Measurements from ENCODE around the gene TOM1L1.

TOM1L1 gene

GRCh38 chr17:54990118-54990517, 89.5 kb downstream of the TOM1L1 start:
- Histone ChIP-seq H3K9ac (ENCODE audit: low read length) (no peak overlapping the region), H3K36me3 (ENCODE audit: control insufficient read depth, insufficient read depth, low read length) (peaks cover 4% of the 10 kb centered on the region; the same call in 1 of the 2 replicates), H3K9me3 (ENCODE audit: control insufficient read depth, insufficient read depth, low read depth, low read length) (no peaks in the 10 kb centered on the region), H3K4me1 (ENCODE audit: control insufficient read depth, insufficient read depth, low read length) (no peaks in the 10 kb centered on the region), H3K27me3 (ENCODE audit: control insufficient read depth, insufficient read depth, low read length) (no peaks in the 10 kb centered on the region), H3K27ac (ENCODE audit: low read depth, low read length) (no peak overlapping the region), H3K4me3 (ENCODE audit: low read depth, low read length) (no peak overlapping the region)

- no peak overlapping the region for H3K4me3 ChIP-seq (ENCODE audit: low read depth, low read length)
- H3K36me3 ChIP-seq (ENCODE audit: control insufficient read depth, insufficient read depth, low read length) = peaks cover 4% of the 10 kb centered on the region; the same call in 1 of the 2 replicates
- no peaks in the 10 kb centered on the region for H3K9me3 ChIP-seq (ENCODE audit: control insufficient read depth, insufficient read depth, low read depth, low read length)
- H3K27ac ChIP-seq (ENCODE audit: low read depth, low read length) = no peak overlapping the region
- H3K27me3 ChIP-seq (ENCODE audit: control insufficient read depth, insufficient read depth, low read length) = no peaks in the 10 kb centered on the region
- H3K4me1 ChIP-seq (ENCODE audit: control insufficient read depth, insufficient read depth, low read length) = no peaks in the 10 kb centered on the region
- H3K9ac ChIP-seq (ENCODE audit: low read length) = no peak overlapping the region
Measured at GRCh38 chr17:54991567-54991966, 90.9 kb downstream of the TOM1L1 start.

- H3K27ac ChIP-seq (ENCODE audit: low read depth, low read length) = no peak overlapping the region
- no peaks in the 10 kb centered on the region for H3K27me3 ChIP-seq (ENCODE audit: control insufficient read depth, insufficient read depth, low read length)
- no peaks in the 10 kb centered on the region for H3K4me1 ChIP-seq (ENCODE audit: control insufficient read depth, insufficient read depth, low read length)
- no peaks in the 10 kb centered on the region for H3K9me3 ChIP-seq (ENCODE audit: control insufficient read depth, insufficient read depth, low read depth, low read length)
- no peak overlapping the region for H3K4me3 ChIP-seq (ENCODE audit: low read depth, low read length)
- H3K9ac ChIP-seq (ENCODE audit: low read length) = no peak overlapping the region
- H3K36me3 ChIP-seq (ENCODE audit: control insufficient read depth, insufficient read depth, low read length) = peaks cover 4% of the 10 kb centered on the region; the same call in 1 of the 2 replicates
Measured at GRCh38 chr17:54992797-54993639, 92.4 kb downstream of the TOM1L1 start.

- no peaks in the 10 kb centered on the region for H3K9me3 ChIP-seq (ENCODE audit: control insufficient read depth, insufficient read depth, low read depth, low read length)
- no peaks in the 10 kb centered on the region for H3K27me3 ChIP-seq (ENCODE audit: control insufficient read depth, insufficient read depth, low read length)
- H3K27ac ChIP-seq (ENCODE audit: low read depth, low read length) = no peak overlapping the region
- H3K4me1 ChIP-seq (ENCODE audit: control insufficient read depth, insufficient read depth, low read length) = no peaks in the 10 kb centered on the region
- H3K36me3 ChIP-seq (ENCODE audit: control insufficient read depth, insufficient read depth, low read length) = peaks cover 7% of the 10 kb centered on the region; the same call in 1 of the 2 replicates
- H3K4me3 ChIP-seq (ENCODE audit: low read depth, low read length) = no peak overlapping the region
- H3K9ac ChIP-seq (ENCODE audit: low read length) = no peak overlapping the region
Measured at GRCh38 chr17:54996441-54996840, 95.8 kb downstream of the TOM1L1 start.

- no peak overlapping the region for H3K4me3 ChIP-seq (ENCODE audit: low read depth, low read length)
Measured at GRCh38 chr17:55002458-55002857, 101.8 kb downstream of the TOM1L1 start.

GRCh38 chr17:55004484-55004883, 103.8 kb downstream of the TOM1L1 start:
- Histone ChIP-seq H3K4me1 (ENCODE audit: control insufficient read depth, insufficient read depth, low read length) (0 out of 2 replicates have a peak, but pooled peaks cover 2% of the 10 kb centered on the region), H3K4me3 (ENCODE audit: low read depth, low read length) (no peak overlapping the region), H3K27me3 (ENCODE audit: control insufficient read depth, insufficient read depth, low read length) (no peaks in the 10 kb centered on the region), H3K27ac (ENCODE audit: low read depth, low read length) (no peak overlapping the region), H3K9me3 (ENCODE audit: control insufficient read depth, insufficient read depth, low read depth, low read length) (no peaks in the 10 kb centered on the region), H3K9ac (ENCODE audit: low read length) (no peak overlapping the region), H3K36me3 (ENCODE audit: control insufficient read depth, insufficient read depth, low read length) (0 out of 2 replicates have a peak, but pooled peaks cover 3% of the 10 kb centered on the region)

More at GRCh38 chr17:55002458-55002857, 101.8 kb downstream of the TOM1L1 start:
- Histone ChIP-seq H3K27ac (ENCODE audit: low read depth, low read length) (no peak overlapping the region), H3K36me3 (ENCODE audit: control insufficient read depth, insufficient read depth, low read length) (0 out of 2 replicates have a peak, but pooled peaks cover 3% of the 10 kb centered on the region), H3K9ac (ENCODE audit: low read length) (no peak overlapping the region), H3K9me3 (ENCODE audit: control insufficient read depth, insufficient read depth, low read depth, low read length) (no peaks in the 10 kb centered on the region), H3K27me3 (ENCODE audit: control insufficient read depth, insufficient read depth, low read length) (no peaks in the 10 kb centered on the region), H3K4me1 (ENCODE audit: control insufficient read depth, insufficient read depth, low read length) (0 out of 2 replicates have a peak, but pooled peaks cover 2% of the 10 kb centered on the region)

- Histone ChIP-seq H3K27ac (ENCODE audit: low read depth, low read length) (no peak overlapping the region), H3K9ac (ENCODE audit: low read length) (no peak overlapping the region), H3K4me3 (ENCODE audit: low read depth, low read length) (no peak overlapping the region), H3K9me3 (ENCODE audit: control insufficient read depth, insufficient read depth, low read depth, low read length) (no peaks in the 10 kb centered on the region), H3K4me1 (ENCODE audit: control insufficient read depth, insufficient read depth, low read length) (0 out of 2 replicates have a peak, but pooled peaks cover 2% of the 10 kb centered on the region), H3K27me3 (ENCODE audit: control insufficient read depth, insufficient read depth, low read length) (no peaks in the 10 kb centered on the region), H3K36me3 (ENCODE audit: control insufficient read depth, insufficient read depth, low read length) (0 out of 2 replicates have a peak, but pooled peaks cover 3% of the 10 kb centered on the region)
Measured at GRCh38 chr17:55005520-55005919, 104.9 kb downstream of the TOM1L1 start.
